IMR-90 (cell line): ENCODE data around the gene KDM1A. TPM values are rescaled to one million over a fixed set of nuclear protein-coding genes. Genes with fewer than 3 reads are reported as not detected.

ENCODE experiments used
- ATAC-seq: fragments of 200-7000 bp; cut with Tn5 transposase; 2 replicates; pipeline ENCODE4 v1.9.1; 2020; ENCODE audit warnings: low read depth, mild to moderate bottlenecking, moderate library complexity
- BruUV-seq: library from RNA; stranded (reverse); fragments of 400-500 nt; replicated peaks from 2 replicates; lab custom pipeline; 2021; lab: Mats Ljungman, UMichigan
- CTCF ChIA-PET: fragments of 300-600 bp; formaldehyde crosslinking; extraction: SDS; loops from one replicate; lab custom pipeline; 2021; ENCODE audit warnings: antibody characterized with exemption; lab: Yijun Ruan, JAX
- POLR2A ChIA-PET: fragments of 300-600 bp; sonication (Branson Sonifier 250); formaldehyde crosslinking; loops from one replicate; lab custom pipeline; 2022; ENCODE audit warnings: antibody characterized with exemption; ENCODE audit not compliant: unreplicated experiment; lab: Charles Lee
- DNase-seq: peaks from one replicate; pipeline ENCODE4 v3.0.0; 2013
- H2AFZ ChIP-seq: replicated peaks from 2 replicates; pipeline ENCODE3; 2013; ENCODE audit warnings: low read length, mild to moderate bottlenecking; ENCODE audit not compliant: poor library complexity
- H2AK5ac ChIP-seq: 2 replicates; pipeline ENCODE4 v1.6.1; 2013; ENCODE audit warnings: low read depth, low read length, inconsistent platforms
- H2AK9ac ChIP-seq: replicated peaks from 2 replicates; pipeline ENCODE3; 2013; ENCODE audit warnings: mild to moderate bottlenecking, low read depth, low read length, moderate library complexity; ENCODE audit not compliant: poor library complexity
- H2BK120ac ChIP-seq: 2 replicates; pipeline ENCODE4 v1.6.1; 2013; ENCODE audit warnings: low read depth, low read length, inconsistent platforms
- H2BK15ac ChIP-seq: 3 replicates; pipeline ENCODE4 v1.6.1; 2013; ENCODE audit warnings: low read depth, low read length, inconsistent platforms
- H2BK20ac ChIP-seq: 2 replicates; pipeline ENCODE4 v1.6.1; 2013; ENCODE audit warnings: low read depth, mild to moderate bottlenecking, inconsistent platforms, low read length, moderate library complexity
- H2BK5ac ChIP-seq: 2 replicates; pipeline ENCODE4 v1.6.1; 2013; ENCODE audit warnings: mild to moderate bottlenecking, low read depth, low read length, inconsistent platforms; ENCODE audit not compliant: poor library complexity, severe bottlenecking
- H3K14ac ChIP-seq: replicated peaks from 2 replicates; pipeline ENCODE4 v1.6.1; 2013; ENCODE audit warnings: low read depth, low read length, inconsistent platforms
- H3K18ac ChIP-seq: 2 replicates; pipeline ENCODE4 v1.6.1; 2013; ENCODE audit warnings: low read depth, low read length, control low read depth
- H3K23ac ChIP-seq: 2 replicates; pipeline ENCODE4 v1.6.1; 2013; ENCODE audit warnings: low read depth, low read length, inconsistent platforms
- H3K27ac ChIP-seq: 2 replicates; pipeline ENCODE4 v1.5.1; 2013; ENCODE audit warnings: mild to moderate bottlenecking, control low read depth, low read length; ENCODE audit not compliant: insufficient read depth
- H3K27me3 ChIP-seq: 2 replicates; pipeline ENCODE4 v1.6.1; 2013; ENCODE audit warnings: low read length; ENCODE audit not compliant: control insufficient read depth, insufficient read depth
- H3K36me3 ChIP-seq: 2 replicates; pipeline ENCODE4 v1.6.1; 2013; ENCODE audit warnings: low read length, mixed read lengths; ENCODE audit not compliant: control insufficient read depth, insufficient read depth
- H3K4ac ChIP-seq: 2 replicates; pipeline ENCODE4 v1.6.1; 2013; ENCODE audit warnings: low read depth, low read length, inconsistent platforms
- H3K4me1 ChIP-seq: 2 replicates; pipeline ENCODE4 v1.6.1; 2013; ENCODE audit warnings: low read length, mixed read lengths; ENCODE audit not compliant: control insufficient read depth, insufficient read depth
- H3K4me2 ChIP-seq: 2 replicates; pipeline ENCODE4 v1.6.1; 2013; ENCODE audit warnings: low read depth, mild to moderate bottlenecking, control low read depth, low read length, moderate library complexity
- H3K4me3 ChIP-seq: 2 replicates; pipeline ENCODE4 v1.5.1; 2013; ENCODE audit warnings: low read depth, mild to moderate bottlenecking, control low read depth, low read length, moderate library complexity; ENCODE audit not compliant: insufficient read depth
- H3K56ac ChIP-seq: 2 replicates; pipeline ENCODE4 v1.6.1; 2013; ENCODE audit warnings: low read length, inconsistent platforms; ENCODE audit not compliant: insufficient read depth; ENCODE audit errors: extremely low read depth
- H3K79me1 ChIP-seq, 2 experiments: 2 replicates each; pipeline ENCODE4 v1.6.1; 2013; ENCODE audit warnings: low read length in 2 of 2, inconsistent platforms in 1 of 2, low read depth in 1 of 2
- H3K9ac ChIP-seq: 2 replicates; pipeline ENCODE4 v1.6.1; 2013; ENCODE audit warnings: low read depth, low read length, control low read depth
- H3K9me1 ChIP-seq: 2 replicates; pipeline ENCODE4 v1.6.1; 2013; ENCODE audit warnings: low read length, inconsistent platforms; ENCODE audit not compliant: insufficient read depth
- H3K9me3 ChIP-seq: 2 replicates; pipeline ENCODE4 v1.6.1; 2013; ENCODE audit warnings: low read length; ENCODE audit not compliant: control insufficient read depth, insufficient read depth
- H4K20me1 ChIP-seq: 2 replicates; pipeline ENCODE4 v1.6.1; 2013; ENCODE audit warnings: low read length, inconsistent platforms; ENCODE audit not compliant: insufficient read depth
- H4K5ac ChIP-seq: 2 replicates; pipeline ENCODE4 v1.6.1; 2013; ENCODE audit warnings: mild to moderate bottlenecking, low read depth, low read length, control low read depth
- H4K8ac ChIP-seq, 2 experiments: 2 replicates each; pipeline ENCODE4 v1.6.1; 2013; ENCODE audit warnings: low read depth in 2 of 2, low read length in 2 of 2, control low read depth in 1 of 2, inconsistent platforms in 1 of 2
- H4K91ac ChIP-seq: 2 replicates; pipeline ENCODE4 v1.6.1; 2013; ENCODE audit warnings: low read depth, low read length, inconsistent platforms; ENCODE audit not compliant: insufficient read depth
- NFE2L2 ChIP-seq: fragments of 150-350 bp; IDR thresholded peaks from 2 replicates; pipeline ENCODE4 v1.6.1; 2016; ENCODE audit warnings: low read depth, mild to moderate bottlenecking, low read length
- POLR2A ChIP-seq: IDR thresholded peaks from 2 replicates; pipeline ENCODE4 v1.6.1; 2012; ENCODE audit warnings: mild to moderate bottlenecking, low read depth, low read length
- SMC3 ChIP-seq: fragments of 150-350 bp; IDR thresholded peaks from 2 replicates; pipeline ENCODE4 v1.6.1; 2016; ENCODE audit warnings: low read depth, mild to moderate bottlenecking, antibody characterized with exemption, low read length, moderate library complexity
- WGBS, 2 experiments: methylation state at CpG; one replicate each; pipeline versions ENCODE4 v1.1.5 to v1.1.7; 2013; ENCODE audit warnings: missing lambda C conversion rate in 2 of 2; ENCODE audit not compliant: insufficient read length in 1 of 2; ENCODE audit errors: extremely low coverage in 2 of 2; 5-methylcytosine and 5-hydroxymethylcytosine counted together
- dilution Hi-C: fragments of 300-500 bp; cut with HindIII; formaldehyde crosslinking; loops from one replicate; pipeline ENCODE4 v1.14.3; 2018; ENCODE audit warnings: low sequenced_read_pairs; ENCODE audit not compliant: unreplicated experiment
- in situ Hi-C: fragments of 300-500 bp; cut with MboI; formaldehyde crosslinking; loops from 3 replicates; pipeline ENCODE4 v1.14.3; 2019; ENCODE audit warnings: low sequenced_read_pairs, inconsistent platforms, mixed read lengths
- intact Hi-C: fragments of 100-400 bp; cut with micrococcal nuclease; formaldehyde crosslinking; loops from 2 replicates; pipeline ENCODE4 v1.10.0; 2022
- polyA plus RNA-seq, 3 experiments: library from polyadenylated mRNA; depleted of rRNA; stranded (reverse); fragments of >200 nt; gene quantifications; 2 replicates each; pipeline ENCODE4 v1.2.3, GENCODE V29; 2012; ENCODE audit warnings: low replicate concordance in 1 of 3
- total RNA-seq: library from RNA; depleted of rRNA; stranded (reverse); fragments of >200 nt; gene quantifications from 2 replicates; pipeline ENCODE4 v1.2.3, GENCODE V29; 2012
- TF ChIP-seq, protein P1 (sequence below): fragments of 150-350 bp; IDR thresholded peaks from 2 replicates; pipeline ENCODE4 v1.6.1; 2017; ENCODE audit warnings: mild to moderate bottlenecking, antibody characterized with exemption, low read length, low read depth
- TF ChIP-seq, protein P2 (sequence below): fragments of 150-350 bp; IDR thresholded peaks from 2 replicates; pipeline ENCODE4 v1.6.1; 2016; ENCODE audit warnings: low read depth, mild to moderate bottlenecking, low read length, moderate library complexity, borderline replicate concordance

Gene KDM1A
- total and polyA plus RNA-seq, 2 of the 4 experiments (the other 2 are of a cell fraction), result 58.7 to 104 TPM

DNA sequence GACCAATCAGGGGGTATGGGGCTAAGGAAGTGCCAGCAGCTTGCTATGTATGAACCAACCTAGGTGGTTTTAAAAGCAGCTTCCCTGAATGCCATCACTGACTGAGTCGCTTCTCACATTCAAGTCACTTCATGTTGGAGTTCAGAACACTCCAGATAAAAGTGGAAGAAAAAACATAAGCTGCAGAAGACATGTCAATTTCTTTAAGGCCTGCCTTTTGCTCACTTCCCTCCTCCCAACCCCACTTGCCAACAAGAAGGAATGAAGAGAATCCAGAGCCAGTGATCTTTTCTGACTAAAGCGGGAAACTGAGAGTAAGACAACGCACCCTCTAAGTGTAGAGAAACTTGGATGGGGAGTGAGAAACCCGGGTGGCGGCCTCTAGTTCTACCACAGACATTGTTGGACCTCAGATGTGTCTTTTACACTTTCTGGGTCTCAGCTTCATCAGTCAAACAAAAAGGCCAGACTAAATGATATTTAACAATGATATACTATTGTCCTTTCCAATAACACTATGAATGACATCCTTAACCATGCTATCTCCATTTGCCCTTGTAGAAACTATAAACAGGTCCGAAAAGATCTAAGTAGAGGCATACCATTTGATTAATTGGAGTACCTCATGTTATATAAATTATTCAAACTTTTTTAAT, 95.3 kb downstream of the KDM1A start:
- no peak overlapping the region for H3K4me3 ChIP-seq
- H3K9me1 ChIP-seq, result peaks cover 20% of the 10 kb centered on the region
- ATAC-seq (0 out of 2 replicates have a peak, but pooled peaks have one; percentile 30), DNase-seq (peak; percentile 40)
- no peaks in the 10 kb centered on the region for H3K27me3 ChIP-seq
- peaks cover 14 to 82% of the 10 kb centered on the region in 2 experiments for H3K79me1 ChIP-seq
- H3K4me1 ChIP-seq, result peaks cover 11% of the 10 kb centered on the region
- no peak overlapping the region; the same call in 1 of the 2 replicates for H3K23ac ChIP-seq
- H2AK5ac ChIP-seq, result peak overlapping the region; percentile 42; the same call in 1 of the 2 replicates
- BruUV-seq, result no TSS peak
- no peak overlapping the region for H3K56ac ChIP-seq
- peaks cover 66% of the 10 kb centered on the region for H4K20me1 ChIP-seq
- peak overlapping the region; percentile 55; the same call in 1 of the 2 replicates for H4K5ac ChIP-seq
- no peak overlapping the region for H3K9ac ChIP-seq
- ChIA-PET CTCF (interaction anchor here (0.9 kb wide), 1 partner anchor 9 kb away, joined by 3 read pairs; no protein-coding TSS in a partner anchor), POLR2A (interaction anchor here (0.5 kb wide), 1 partner anchor 50 kb away, joined by 6 read pairs; no protein-coding TSS in a partner anchor)
- H4K8ac ChIP-seq, result peak overlapping the region in 1 of 2 experiments; percentile 53; a peak in 1 of 4 replicates
- H3K18ac ChIP-seq, result 0 out of 2 replicates have a peak overlapping the region, but pooled peaks have one; percentile 36
- no peaks in the 10 kb centered on the region for H3K9me3 ChIP-seq
- no peak overlapping the region for H2BK15ac ChIP-seq
- in situ Hi-C loops (no loop called here), dilution Hi-C loops (no loop called here), intact Hi-C loops (no loop called here)
- no peak overlapping the region for H3K4ac ChIP-seq
- H3K4me2 ChIP-seq, result peak overlapping the region; percentile 1
- TF ChIP-seq, protein P1, sequence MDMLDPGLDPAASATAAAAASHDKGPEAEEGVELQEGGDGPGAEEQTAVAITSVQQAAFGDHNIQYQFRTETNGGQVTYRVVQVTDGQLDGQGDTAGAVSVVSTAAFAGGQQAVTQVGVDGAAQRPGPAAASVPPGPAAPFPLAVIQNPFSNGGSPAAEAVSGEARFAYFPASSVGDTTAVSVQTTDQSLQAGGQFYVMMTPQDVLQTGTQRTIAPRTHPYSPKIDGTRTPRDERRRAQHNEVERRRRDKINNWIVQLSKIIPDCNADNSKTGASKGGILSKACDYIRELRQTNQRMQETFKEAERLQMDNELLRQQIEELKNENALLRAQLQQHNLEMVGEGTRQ, result no peak
- TF ChIP-seq, protein P2, sequence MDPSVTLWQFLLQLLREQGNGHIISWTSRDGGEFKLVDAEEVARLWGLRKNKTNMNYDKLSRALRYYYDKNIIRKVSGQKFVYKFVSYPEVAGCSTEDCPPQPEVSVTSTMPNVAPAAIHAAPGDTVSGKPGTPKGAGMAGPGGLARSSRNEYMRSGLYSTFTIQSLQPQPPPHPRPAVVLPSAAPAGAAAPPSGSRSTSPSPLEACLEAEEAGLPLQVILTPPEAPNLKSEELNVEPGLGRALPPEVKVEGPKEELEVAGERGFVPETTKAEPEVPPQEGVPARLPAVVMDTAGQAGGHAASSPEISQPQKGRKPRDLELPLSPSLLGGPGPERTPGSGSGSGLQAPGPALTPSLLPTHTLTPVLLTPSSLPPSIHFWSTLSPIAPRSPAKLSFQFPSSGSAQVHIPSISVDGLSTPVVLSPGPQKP, result no peak
- TF ChIP-seq POLR2A (no peak), NFE2L2 (no peak), SMC3 (no peak)
- H2AFZ ChIP-seq, result no peak overlapping the region
- H3K14ac ChIP-seq, result 0 out of 2 replicates have a peak overlapping the region, but pooled peaks have one; percentile 2
- no CpG with 5 or more reads among the region's 6 CpGs for WGBS, 2 experiments
- H2AK9ac ChIP-seq, result no peak overlapping the region
- peak overlapping the region; percentile 5 for H2BK5ac ChIP-seq
- no peak overlapping the region; the same call in 1 of the 2 replicates for H3K27ac ChIP-seq
- H2BK120ac ChIP-seq, result no peak overlapping the region
- H2BK20ac ChIP-seq, result no peak overlapping the region
- H4K91ac ChIP-seq, result no peak overlapping the region
- no peaks in the 10 kb centered on the region for H3K36me3 ChIP-seq
